ENCODE results near the gene HCFC2.
"Not testable (repeated sequence)": the region's sequence is repeated elsewhere in the genome, so short reads cannot be mapped to it uniquely, and the experiment has no call there.

The HCFC2 gene

GRCh38 chr12:104058802-104059201 lies 5.5 kb upstream of the HCFC2 start:
- no peak for DNase-seq

GRCh38 chr12:104059963-104060362 lies 4.4 kb upstream of the HCFC2 start:
- DNase-seq: no peak

- DNase-seq: no peak
These were observed 3.5 kb upstream of the HCFC2 start for GRCh38 chr12:104060791-104061190.

- DNase-seq: peak in 1 of 5 donors; percentile 34
These were observed 660 bp upstream of the HCFC2 start for GRCh38 chr12:104063712-104064030.

- DNase-seq: no peak
These were observed 604 bp downstream of the HCFC2 start for GRCh38 chr12:104064842-104065427.

GRCh38 chr12:104072099-104072498 lies 7.8 kb downstream of the HCFC2 start:
- no peak for DNase-seq

- DNase-seq: no peak
These were observed 9.4 kb downstream of the HCFC2 start for GRCh38 chr12:104073699-104074098.

- DNase-seq: no peak
These were observed 14.7 kb downstream of the HCFC2 start for GRCh38 chr12:104079024-104079423.

- no peak for DNase-seq
These were observed 16.4 kb downstream of the HCFC2 start for GRCh38 chr12:104080764-104081163.

GRCh38 chr12:104083769-104084475 lies 19.6 kb downstream of the HCFC2 start:
- peak in 1 of 5 donors; percentile 37 for DNase-seq

GRCh38 chr12:104090685-104091084 lies 26.4 kb downstream of the HCFC2 start:
- DNase-seq: no peak

- DNase-seq: no peak
These were observed 26.8 kb downstream of the HCFC2 start for GRCh38 chr12:104091136-104091535.

GRCh38 chr12:104094284-104094683 lies 30.0 kb downstream of the HCFC2 start:
- no peak for DNase-seq

- DNase-seq: no peak
These were observed 31.0 kb downstream of the HCFC2 start for GRCh38 chr12:104095289-104095688.

- no peak for DNase-seq
These were observed 33.6 kb downstream of the HCFC2 start for GRCh38 chr12:104097954-104098353.

GRCh38 chr12:104105461-104105860 lies 41.1 kb downstream of the HCFC2 start:
- DNase-seq: no peak

GRCh38 chr12:104106965-104107364 lies 42.6 kb downstream of the HCFC2 start:
- no peak for DNase-seq

- peak; percentile 54 to 81 (median 73) for DNase-seq
These were observed 44.6 kb downstream of the HCFC2 start for GRCh38 chr12:104108755-104109445.

- DNase-seq: no peak
These were observed 45.3 kb downstream of the HCFC2 start for GRCh38 chr12:104109446-104110271.

- DNase-seq: not testable (repeated sequence)
These were observed 50.7 kb downstream of the HCFC2 start for GRCh38 chr12:104114834-104115586.

GRCh38 chr12:104115587-104115975 lies 51.2 kb downstream of the HCFC2 start:
- no peak for DNase-seq

- no peak for DNase-seq
These were observed 56.7 kb downstream of the HCFC2 start for GRCh38 chr12:104121001-104121400.

- DNase-seq: no peak
These were observed 58.0 kb downstream of the HCFC2 start for GRCh38 chr12:104122298-104122697.
